ENCODE results near the gene COL27A1.

DNA sequence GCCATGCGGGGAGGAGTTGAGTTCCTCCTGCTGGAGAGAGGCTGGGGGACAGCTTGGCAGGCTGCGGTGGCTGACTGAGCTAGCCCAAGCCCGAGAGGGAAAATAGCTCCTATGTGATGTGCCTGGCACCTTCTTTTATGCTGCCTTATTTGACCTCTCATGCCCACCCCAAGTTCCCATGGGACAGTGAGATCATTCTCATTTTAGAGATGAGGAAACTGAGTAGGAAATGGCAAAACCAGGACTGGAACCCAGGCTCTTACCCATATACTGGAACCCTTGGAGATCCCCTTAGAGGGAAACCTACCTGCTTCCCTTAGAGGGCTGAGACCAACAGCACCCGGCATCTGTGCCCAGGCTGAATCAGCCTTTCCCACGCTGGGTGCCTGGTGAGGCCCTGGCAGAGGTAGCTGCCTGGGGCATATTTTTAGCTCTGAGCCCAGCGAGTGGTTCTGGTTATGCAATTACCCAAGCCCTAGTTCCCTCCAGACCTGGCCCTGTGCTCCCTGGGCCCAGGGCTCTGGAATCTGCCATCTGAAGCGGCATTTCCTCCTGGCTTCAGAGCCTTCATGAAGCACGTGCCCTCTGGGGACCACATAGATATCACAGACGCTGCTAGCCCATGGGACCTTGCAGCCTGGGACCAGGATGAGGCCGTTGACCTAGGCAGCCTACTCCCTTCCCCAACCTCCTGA lies 23.6 kb downstream of the COL27A1 start:
- TF ChIP-seq, protein P1, sequence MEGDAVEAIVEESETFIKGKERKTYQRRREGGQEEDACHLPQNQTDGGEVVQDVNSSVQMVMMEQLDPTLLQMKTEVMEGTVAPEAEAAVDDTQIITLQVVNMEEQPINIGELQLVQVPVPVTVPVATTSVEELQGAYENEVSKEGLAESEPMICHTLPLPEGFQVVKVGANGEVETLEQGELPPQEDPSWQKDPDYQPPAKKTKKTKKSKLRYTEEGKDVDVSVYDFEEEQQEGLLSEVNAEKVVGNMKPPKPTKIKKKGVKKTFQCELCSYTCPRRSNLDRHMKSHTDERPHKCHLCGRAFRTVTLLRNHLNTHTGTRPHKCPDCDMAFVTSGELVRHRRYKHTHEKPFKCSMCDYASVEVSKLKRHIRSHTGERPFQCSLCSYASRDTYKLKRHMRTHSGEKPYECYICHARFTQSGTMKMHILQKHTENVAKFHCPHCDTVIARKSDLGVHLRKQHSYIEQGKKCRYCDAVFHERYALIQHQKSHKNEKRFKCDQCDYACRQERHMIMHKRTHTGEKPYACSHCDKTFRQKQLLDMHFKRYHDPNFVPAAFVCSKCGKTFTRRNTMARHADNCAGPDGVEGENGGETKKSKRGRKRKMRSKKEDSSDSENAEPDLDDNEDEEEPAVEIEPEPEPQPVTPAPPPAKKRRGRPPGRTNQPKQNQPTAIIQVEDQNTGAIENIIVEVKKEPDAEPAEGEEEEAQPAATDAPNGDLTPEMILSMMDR (conservative IDR thresholded peaks at IDR 0.05; ENCODE audit: low read depth, low read length), result no peak
- no peak for TF ChIP-seq EZH2 (IDR thresholded peaks at IDR 0.05; ENCODE audit: borderline replicate concordance, low read depth, low read length, poor library complexity, severe bottlenecking)

All from A673 (cell line).